DLD1 (cell line): ENCODE results near the gene HOXD4.

Experiments used
- in situ Hi-C: cut with HindIII; loops from 2 replicates; pipeline ENCODE4 v1.10.0; 2017; ENCODE audit warnings: low sequenced_read_pairs

Gene HOXD4

DNA sequence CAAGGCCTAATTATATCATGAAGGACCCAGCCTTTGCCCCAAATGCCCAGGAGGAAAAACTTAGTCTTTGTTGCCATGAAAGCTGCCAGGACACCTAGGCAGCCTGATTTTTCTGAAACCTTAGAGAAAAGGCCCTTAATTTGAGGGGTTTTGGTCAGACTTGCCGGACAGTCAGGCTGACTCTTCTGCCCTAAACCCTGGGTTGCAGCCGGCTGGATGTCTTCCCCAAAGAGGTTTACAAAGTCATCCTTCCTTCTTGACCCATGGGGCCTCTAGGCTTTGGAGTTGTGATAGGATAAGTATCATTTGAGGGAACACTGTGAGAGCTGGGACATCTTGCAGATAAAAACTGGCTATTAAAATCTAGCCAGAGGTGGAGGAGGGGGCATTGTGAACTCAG is 34.7 kb downstream of the HOXD4 start:
- in situ Hi-C loops = no loop called here

DNA sequence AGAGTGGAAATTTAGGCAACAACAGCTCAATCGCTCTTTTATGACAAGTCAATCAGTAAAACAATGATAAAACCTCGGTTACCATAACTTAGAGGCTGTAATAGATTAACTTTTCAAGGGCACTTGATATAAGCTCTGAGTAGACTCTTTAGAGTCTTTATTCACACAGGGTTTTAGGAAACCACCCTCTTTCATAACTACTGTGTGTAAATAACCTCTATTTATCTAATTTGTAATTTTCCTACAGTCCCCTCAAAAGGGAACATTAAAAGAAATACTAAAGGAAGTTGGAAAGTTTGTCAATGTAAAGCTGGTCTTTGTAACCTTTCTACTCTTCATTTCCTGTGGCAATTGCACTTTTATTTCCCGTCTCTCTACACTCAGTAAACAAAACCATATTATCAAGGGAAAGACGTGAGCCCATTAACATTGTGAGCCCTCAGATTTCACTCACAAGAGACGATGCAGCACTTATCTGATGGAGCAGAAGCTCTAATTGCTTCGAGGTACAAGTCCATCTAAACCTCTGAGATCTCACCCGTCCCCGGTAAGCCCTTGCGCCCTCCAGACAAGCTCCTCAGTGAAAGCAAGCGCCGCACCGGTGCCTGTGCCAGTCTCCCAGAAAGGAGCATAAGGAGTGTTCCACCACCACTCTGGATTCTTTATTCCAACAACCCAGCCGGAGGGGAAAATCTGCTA is 36.0 kb downstream of the HOXD4 start:
- in situ Hi-C loops = no loop called here

DNA sequence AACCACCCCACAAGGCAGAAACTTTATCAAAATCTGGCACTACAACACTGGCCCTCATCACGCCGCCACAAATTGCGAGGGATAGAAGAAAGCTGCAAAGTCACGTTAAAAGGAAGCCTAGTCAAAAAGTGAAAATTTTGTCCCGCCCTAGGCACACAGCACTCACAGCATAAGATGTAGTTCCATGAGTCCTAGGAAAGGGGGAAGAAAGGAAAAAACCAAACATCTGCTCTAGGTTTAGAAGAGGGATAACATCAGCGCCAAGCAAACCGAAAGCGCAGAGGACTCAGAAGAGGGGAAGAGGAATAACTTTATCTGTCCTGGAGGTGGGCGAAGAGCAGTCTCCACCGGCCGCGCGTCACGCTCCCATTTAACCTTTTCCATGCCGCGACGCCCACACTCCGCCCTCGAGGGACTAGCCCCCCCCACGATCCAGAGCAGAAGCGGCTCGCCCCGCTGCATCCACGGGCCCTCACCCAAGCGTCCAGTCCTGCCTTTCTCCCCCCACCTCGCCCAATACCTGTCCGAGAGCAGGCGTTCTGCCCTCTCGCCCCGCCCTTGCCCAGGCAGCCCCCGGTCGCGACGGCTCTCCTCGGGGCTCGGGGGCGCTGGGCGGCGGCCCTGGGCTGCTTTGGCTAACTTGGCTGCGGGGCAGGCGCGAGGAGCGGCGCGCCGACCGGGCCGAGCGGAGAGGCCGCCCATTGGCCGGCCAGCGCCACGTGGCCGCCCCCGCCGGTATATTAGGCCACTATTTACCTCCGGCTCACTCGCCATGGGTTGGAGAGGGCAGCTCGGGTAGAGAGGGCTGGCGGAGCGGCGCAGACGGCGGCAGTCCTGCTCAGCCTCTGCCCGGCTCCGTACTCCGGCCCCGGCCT is 36.8 kb downstream of the HOXD4 start, which contains the start of gene HOXD1:
Gene HOXD1 (plus strand): TSS at position 770 of the 875 bp plus-strand sequence. CDS start 134 bp downstream, outside the sequence.
- in situ Hi-C loops = no loop called here

DNA sequence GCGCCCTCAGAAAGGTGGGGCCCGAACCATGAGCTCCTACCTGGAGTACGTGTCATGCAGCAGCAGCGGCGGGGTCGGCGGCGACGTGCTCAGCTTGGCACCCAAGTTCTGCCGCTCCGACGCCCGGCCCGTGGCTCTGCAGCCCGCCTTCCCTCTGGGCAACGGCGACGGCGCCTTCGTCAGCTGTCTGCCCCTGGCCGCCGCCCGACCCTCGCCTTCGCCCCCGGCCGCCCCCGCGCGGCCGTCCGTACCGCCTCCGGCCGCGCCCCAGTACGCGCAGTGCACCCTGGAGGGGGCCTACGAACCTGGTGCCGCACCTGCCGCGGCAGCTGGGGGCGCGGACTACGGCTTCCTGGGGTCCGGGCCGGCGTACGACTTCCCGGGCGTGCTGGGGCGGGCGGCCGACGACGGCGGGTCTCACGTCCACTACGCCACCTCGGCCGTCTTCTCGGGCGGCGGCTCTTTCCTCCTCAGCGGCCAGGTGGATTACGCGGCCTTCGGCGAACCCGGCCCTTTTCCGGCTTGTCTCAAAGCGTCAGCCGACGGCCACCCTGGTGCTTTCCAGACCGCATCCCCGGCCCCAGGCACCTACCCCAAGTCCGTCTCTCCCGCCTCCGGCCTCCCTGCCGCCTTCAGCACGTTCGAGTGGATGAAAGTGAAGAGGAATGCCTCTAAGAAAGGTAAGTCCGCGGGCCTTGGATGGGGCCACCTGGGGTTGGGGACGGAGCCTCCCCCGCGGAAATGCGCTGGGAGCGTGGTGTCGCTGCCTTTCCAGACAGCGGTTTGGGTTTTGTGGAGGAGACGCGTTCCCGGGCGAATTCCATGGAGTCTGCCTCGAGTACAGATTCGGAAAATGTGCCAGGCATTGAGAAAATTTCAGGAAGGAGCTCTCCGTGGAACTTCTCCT is 37.7 kb downstream of the HOXD4 start:
- in situ Hi-C loops = no loop called here

DNA sequence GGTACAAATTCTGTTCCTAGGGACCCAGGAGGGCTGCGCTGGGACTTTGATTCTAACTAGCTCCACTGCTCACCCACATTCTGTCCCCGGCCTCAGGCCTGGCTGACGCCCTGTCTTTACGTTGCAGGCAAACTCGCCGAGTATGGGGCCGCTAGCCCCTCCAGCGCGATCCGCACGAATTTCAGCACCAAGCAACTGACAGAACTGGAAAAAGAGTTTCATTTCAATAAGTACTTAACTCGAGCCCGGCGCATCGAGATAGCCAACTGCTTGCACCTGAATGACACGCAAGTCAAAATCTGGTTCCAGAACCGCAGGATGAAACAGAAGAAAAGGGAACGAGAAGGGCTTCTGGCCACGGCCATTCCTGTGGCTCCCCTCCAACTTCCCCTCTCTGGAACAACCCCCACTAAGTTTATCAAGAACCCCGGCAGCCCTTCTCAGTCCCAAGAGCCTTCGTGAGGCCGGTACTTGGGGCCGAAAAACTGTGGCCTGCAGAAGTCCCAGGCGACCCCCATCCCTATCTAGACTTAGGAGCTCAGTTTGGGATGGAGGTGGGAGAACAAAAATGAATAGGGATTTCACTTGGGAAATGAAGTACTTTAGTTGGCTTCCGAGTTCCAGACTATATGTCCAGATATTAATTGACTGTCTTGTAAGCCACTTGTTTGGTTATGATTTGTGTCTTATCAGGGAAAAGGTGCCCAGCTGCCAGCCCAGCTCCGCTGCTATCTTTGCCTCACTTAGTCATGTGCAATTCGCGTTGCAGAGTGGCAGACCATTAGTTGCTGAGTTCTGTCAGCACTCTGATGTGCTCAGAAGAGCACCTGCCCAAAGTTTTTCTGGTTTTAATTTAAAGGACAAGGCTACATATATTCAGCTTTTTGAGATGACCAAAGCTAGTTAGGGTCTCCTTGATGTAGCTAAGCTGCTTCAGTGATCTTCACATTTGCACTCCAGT is 38.6 kb downstream of the HOXD4 start:
- in situ Hi-C loops = no loop called here

DNA sequence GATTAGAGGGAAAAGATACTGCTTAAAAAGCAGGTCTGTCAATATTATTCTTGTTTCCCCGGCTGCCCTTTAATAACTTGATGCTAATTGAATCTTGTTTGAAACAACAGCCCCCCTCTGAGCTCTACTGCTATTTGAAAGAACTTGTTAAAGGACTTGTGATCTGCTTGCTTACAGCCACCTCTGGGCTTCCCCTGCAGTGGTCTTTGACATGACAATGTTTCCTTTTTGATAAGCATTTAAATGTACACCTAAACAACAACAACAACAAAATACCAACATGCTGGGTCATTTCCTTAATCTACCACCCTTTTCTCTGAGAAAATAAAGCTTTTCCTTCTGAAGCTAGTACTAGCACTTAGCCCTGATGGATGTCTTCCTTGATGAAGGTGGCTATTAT is 41.0 kb downstream of the HOXD4 start:
- in situ Hi-C loops = no loop called here

DNA sequence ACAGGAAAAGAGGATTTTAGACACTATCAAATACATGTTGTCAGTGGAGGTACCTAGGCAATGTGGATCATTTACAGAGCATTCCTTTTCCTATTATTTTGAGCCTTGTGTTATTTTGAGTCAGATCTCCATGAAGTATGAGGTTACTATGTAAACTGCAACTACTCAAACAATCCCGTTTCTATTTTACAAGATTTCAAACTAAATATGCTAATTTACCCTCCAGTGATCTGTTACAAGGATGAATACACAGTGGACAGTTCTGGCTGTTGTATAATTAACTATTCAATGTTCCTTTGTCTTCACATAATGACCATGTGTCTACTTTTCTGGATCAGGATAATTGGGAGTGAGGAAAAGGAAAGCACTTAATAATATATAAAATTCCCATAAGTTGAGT is 41.7 kb downstream of the HOXD4 start:
- in situ Hi-C loops = no loop called here

DNA sequence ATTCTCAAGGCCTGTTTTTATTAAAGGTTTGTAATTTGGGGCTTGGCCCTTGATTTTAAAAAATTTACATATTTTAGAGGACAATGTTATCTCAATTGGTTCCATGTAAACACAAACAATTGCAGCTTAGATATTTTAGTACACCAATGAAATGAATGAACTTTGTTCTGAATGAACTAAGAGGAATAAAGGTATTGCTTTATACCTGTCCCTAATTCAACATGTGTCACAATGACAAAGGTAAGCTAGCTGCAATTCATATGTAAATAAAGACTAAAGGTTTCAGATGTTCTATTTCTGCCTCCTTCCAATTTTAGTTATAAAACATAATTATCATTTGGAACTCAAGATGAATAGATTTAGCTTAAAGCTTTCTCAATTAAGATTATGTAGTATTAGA is 48.6 kb downstream of the HOXD4 start:
- in situ Hi-C loops = no loop called here

DNA sequence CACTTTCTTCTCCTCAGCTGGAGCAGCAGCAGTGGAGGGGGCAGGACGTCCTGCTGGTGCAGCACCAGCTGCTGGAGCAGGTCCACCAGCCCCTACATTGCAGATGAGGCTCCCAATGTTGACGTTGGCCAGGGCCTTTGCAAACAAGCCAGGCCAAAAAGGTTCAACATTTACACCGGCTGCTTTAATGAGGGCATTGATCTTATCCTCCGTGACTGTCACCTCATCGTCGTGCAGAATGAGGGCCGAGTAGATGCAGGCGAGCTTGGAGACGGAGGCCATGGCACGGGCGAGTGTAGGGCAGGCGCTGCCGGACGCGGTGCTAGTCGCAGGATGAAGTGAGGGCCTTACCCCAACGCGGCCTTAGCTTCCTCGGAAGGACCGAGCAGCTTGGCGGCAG is 49.6 kb downstream of the HOXD4 start:
- in situ Hi-C loops = no loop called here

DNA sequence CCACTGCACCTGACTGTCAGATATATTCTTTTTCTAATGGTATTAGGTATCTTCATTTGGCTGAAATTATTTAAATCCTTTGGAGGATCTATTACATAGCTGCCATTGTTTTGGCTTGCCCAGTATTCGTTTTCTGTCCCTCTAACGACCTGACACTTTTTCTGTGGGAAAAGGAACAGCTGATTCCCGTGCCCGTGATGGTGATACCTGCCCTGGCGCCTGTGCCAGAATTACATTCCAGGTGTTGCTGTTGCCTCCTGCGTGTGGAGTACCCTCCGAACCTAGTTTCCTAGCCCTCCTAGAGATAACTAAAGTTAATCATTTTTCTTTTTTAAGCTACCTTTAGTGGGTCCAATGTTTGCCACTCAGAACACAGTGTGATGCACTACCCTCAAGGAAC is 51.1 kb downstream of the HOXD4 start:
- in situ Hi-C loops = no loop called here
